ENCODE data around the gene MARCO. TPM values are rescaled to one million over a fixed set of nuclear protein-coding genes. Genes with fewer than 3 reads are reported as not detected.
"Not testable (repeated sequence)": the region's sequence is repeated elsewhere in the genome, so short reads cannot be mapped to it uniquely, and the experiment has no call there.

The MARCO gene
- polyA plus RNA-seq, 1 donor from 2014 or later, result not detected

DNA sequence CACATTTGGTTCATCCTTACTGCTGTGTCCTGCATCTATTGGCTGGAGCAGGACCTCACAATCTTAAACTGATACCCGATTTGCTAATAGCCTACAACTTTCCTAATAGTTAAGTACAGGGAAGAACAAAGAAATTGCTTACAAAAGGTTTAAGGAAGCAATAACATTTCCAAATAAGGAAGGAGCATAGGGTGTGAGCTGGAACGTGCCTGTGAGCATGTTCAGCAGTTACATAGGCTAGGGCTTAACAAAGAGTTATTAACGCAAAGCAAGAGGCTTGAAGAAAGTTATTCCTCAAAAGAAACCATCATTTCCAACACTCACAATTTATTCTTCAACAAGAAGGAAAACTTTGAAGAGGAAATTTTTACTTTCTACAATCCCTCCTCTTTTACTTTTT, 6.3 kb downstream of the MARCO start:
- H3K4me3 Mint-ChIP-seq, H3K9me3 Mint-ChIP-seq, H3K27me3 Mint-ChIP-seq, H3K27ac Mint-ChIP-seq, H3K36me3 Mint-ChIP-seq, H3K4me1 Mint-ChIP-seq: not testable (repeated sequence)

DNA sequence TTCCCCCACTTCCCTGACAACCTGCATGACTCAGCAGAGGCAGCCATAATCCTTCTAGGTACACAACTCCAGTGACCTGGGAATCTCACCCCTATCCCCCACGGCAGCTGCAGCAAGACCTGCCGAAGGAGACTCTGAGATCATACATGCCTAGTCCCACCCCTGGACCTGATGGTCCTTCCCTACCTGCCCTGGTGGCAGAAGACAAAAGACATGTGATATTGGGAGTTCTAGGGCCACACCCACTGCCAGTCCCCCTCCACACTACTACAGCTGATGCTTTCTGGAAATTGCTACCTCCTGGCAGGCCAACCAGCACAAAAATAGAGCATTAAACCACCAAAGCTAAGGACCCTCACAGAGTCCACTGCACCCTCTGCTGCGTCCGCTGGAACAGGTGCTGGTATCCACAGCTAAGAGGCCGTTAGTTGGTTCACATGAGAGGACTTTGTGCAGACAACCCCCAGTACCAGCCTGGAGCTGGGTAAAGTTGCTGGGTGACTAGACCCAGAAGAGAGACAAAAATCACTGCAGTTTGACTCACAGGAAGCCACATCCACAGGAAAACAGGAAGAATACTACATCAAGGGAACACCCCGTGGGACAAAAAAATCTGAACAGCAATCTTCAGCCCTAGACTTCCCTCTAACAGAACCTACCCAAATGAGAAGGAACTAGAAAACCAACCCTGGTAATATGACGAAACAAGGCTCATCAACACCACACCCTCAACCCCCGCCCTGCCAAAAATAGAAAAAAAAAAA, 12.5 kb downstream of the MARCO start:
- H3K4me1 Mint-ChIP-seq, result no peaks in the 10 kb centered on the region
- H3K27ac Mint-ChIP-seq, result no peak overlapping the region
- H3K36me3 Mint-ChIP-seq, result peaks cover 1% of the 10 kb centered on the region
- H3K27me3 Mint-ChIP-seq, result peaks cover 5% of the 10 kb centered on the region
- H3K4me3 Mint-ChIP-seq, result no peak overlapping the region
- H3K9me3 Mint-ChIP-seq, result peaks cover 7 to 15% (median 14%) of the 10 kb centered on the region in 3 donors

DNA sequence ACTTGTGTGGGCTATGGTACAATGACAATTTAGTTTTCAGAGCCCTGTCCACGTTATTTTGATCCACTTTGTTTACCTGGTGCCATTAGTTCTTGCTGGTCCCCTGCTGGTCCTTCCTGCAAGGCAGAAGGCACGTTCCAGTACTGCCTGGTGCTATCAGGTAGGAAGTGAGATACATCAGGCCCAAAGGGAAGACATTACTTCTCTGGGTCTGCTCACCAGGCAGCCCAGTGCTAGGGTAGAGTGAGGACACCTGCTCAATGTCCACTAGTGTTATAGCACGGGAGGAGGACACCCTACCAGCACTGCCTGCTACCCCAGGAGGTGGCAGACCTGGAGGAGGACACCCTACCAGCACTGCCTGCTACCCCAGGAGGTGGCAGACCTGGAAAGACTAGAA, 23.7 kb downstream of the MARCO start:
- peaks cover 3% of the 10 kb centered on the region for H3K27me3 Mint-ChIP-seq
- H3K9me3 Mint-ChIP-seq, result peaks cover 0 to 6% (median 3%) of the 10 kb centered on the region in 3 donors
- H3K27ac Mint-ChIP-seq, result no peak overlapping the region
- no peak overlapping the region for H3K4me3 Mint-ChIP-seq
- H3K36me3 Mint-ChIP-seq, result no peaks in the 10 kb centered on the region
- no peaks in the 10 kb centered on the region for H3K4me1 Mint-ChIP-seq

- Mint-ChIP-seq H3K9me3 (peaks cover 0 to 3% (median 2%) of the 10 kb centered on the region in 3 donors), H3K4me1 (no peaks in the 10 kb centered on the region), H3K36me3 (no peaks in the 10 kb centered on the region), H3K27ac (peak overlapping the region in 1 of 3 donors; percentile 83), H3K4me3 (no peak overlapping the region), H3K27me3 (peaks cover 9% of the 10 kb centered on the region)
These were observed 25.3 kb downstream of the MARCO start for GRCh38 chr2:118967124-118967880.

- Mint-ChIP-seq H3K9me3 (peaks cover 0 to 3% (median 0%) of the 10 kb centered on the region in 3 donors), H3K4me1 (no peaks in the 10 kb centered on the region), H3K4me3 (no peak overlapping the region), H3K36me3 (no peaks in the 10 kb centered on the region), H3K27me3 (peaks cover 9% of the 10 kb centered on the region), H3K27ac (no peak overlapping the region)
These were observed 26.0 kb downstream of the MARCO start for GRCh38 chr2:118968042-118968441.

DNA sequence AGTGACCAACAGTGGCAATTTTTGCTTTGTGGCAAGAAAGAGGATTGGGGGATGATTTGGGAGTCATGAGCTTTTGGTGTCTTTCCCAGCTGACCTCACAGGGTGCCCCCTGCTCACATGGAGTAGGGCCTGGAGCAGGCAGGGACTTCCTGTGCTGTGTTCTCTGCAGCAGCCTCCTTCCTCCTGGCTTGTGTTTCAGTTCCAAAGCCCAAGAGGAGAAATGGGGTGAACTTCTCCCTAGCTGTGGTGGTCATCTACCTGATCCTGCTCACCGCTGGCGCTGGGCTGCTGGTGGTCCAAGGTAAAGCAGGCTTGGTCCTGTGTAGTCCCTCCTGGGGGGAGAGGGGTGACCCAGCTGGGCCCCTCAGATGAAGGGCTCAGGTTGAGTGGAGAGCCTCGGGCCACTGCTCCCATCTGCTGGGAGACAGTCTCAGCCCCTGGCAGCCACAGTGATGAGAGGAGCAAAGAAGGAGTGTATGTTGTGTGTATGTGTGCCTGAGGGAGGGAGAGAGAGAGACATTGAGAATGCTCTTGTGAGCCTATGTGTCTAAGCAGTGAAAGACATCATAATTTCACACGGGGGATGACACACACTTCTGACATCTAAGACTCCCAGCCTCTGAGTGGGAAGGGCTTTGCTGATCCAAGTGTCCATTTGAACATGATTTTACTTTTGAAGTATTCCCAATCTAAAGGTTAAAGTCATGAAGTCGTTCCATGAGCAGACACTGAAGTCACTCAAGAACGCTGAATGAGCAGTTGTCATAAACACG, 27.2 kb downstream of the MARCO start:
- no peaks in the 10 kb centered on the region for H3K4me1 Mint-ChIP-seq
- H3K36me3 Mint-ChIP-seq, result no peaks in the 10 kb centered on the region
- H3K27ac Mint-ChIP-seq, result no peak overlapping the region
- H3K4me3 Mint-ChIP-seq, result no peak overlapping the region
- peaks cover 0 to 3% (median 0%) of the 10 kb centered on the region in 3 donors for H3K9me3 Mint-ChIP-seq
- peaks cover 9% of the 10 kb centered on the region for H3K27me3 Mint-ChIP-seq

DNA sequence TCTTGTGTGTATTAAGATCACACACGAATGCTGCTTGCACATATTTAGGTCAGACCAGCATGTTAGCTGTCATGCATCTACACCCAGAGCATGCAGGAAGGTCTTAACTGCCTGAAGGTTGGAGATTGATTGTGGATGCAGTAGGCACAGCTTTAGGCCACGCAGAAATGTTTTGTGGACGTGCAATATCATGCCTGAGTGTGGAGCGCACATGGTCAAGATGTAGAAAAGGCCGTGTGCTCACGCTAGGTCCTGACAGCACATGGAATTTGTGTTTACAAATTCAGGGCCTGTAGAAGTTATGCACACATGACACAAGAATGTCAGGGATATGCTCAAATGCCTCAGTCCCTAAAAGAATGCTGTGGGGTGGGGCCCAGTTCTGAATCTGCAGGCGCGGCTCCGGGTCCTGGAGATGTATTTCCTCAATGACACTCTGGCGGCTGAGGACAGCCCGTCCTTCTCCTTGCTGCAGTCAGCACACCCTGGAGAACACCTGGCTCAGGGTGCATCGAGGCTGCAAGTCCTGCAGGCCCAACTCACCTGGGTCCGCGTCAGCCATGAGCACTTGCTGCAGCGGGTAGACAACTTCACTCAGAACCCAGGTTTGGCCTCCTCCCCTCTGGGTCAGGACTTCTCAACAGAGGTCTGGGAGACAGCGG, 27.9 kb downstream of the MARCO start:
- peaks cover 9% of the 10 kb centered on the region for H3K27me3 Mint-ChIP-seq
- H3K36me3 Mint-ChIP-seq, result no peaks in the 10 kb centered on the region
- H3K9me3 Mint-ChIP-seq, result peaks cover 0 to 3% (median 0%) of the 10 kb centered on the region in 3 donors
- H3K27ac Mint-ChIP-seq, result no peak overlapping the region
- no peak overlapping the region for H3K4me3 Mint-ChIP-seq
- H3K4me1 Mint-ChIP-seq, result no peaks in the 10 kb centered on the region

DNA sequence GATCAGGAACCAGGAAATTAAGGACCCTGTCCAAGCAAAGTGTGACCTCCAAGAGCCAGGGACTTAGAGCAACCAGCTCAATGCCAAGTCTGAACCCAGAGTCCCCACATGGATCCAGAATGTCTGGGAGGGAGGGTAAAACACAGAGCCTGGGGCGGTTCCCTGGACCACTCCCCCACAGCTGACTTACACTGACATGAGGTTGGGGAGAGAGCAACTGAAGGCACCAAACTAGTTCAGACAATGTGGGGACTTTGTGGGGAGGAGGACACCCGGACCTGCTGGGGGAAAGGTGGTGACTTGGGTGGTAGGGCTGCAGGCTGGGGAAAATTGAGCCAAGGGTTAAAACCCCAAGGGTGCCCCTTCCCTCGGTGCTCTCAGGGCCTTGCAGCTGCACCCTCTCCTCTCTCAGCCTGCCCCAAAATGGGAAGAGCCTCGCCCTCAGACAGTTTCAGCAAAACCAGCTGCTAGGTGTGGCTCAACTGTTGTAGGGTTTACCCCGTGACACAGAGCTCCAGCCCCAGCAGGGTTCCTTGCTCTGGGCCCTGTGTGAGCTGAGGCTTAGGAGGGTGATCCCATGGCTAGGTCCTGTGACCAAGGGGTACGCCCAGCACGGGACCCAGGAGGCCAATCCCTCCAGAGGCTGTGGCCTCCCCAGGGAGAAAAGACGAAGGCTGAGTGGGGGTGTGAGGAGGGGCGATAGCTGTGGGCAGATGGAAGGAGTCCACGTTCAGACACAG, 28.6 kb downstream of the MARCO start:
- Mint-ChIP-seq H3K9me3 (peaks cover 0 to 3% (median 0%) of the 10 kb centered on the region in 3 donors), H3K4me1 (no peaks in the 10 kb centered on the region), H3K27me3 (peaks cover 7% of the 10 kb centered on the region), H3K4me3 (no peak overlapping the region), H3K36me3 (no peaks in the 10 kb centered on the region), H3K27ac (no peak overlapping the region)

GRCh38 chr2:118971245-118972122, 29.5 kb downstream of the MARCO start:
- no peak overlapping the region for H3K27ac Mint-ChIP-seq
- H3K4me1 Mint-ChIP-seq, result no peaks in the 10 kb centered on the region
- H3K27me3 Mint-ChIP-seq, result peaks cover 5% of the 10 kb centered on the region
- H3K36me3 Mint-ChIP-seq, result no peaks in the 10 kb centered on the region
- peaks cover 0 to 5% (median 2%) of the 10 kb centered on the region in 3 donors for H3K9me3 Mint-ChIP-seq
- no peak overlapping the region for H3K4me3 Mint-ChIP-seq

GRCh38 chr2:118973542-118973951, 31.6 kb downstream of the MARCO start:
- H3K4me1 Mint-ChIP-seq, result no peaks in the 10 kb centered on the region

DNA sequence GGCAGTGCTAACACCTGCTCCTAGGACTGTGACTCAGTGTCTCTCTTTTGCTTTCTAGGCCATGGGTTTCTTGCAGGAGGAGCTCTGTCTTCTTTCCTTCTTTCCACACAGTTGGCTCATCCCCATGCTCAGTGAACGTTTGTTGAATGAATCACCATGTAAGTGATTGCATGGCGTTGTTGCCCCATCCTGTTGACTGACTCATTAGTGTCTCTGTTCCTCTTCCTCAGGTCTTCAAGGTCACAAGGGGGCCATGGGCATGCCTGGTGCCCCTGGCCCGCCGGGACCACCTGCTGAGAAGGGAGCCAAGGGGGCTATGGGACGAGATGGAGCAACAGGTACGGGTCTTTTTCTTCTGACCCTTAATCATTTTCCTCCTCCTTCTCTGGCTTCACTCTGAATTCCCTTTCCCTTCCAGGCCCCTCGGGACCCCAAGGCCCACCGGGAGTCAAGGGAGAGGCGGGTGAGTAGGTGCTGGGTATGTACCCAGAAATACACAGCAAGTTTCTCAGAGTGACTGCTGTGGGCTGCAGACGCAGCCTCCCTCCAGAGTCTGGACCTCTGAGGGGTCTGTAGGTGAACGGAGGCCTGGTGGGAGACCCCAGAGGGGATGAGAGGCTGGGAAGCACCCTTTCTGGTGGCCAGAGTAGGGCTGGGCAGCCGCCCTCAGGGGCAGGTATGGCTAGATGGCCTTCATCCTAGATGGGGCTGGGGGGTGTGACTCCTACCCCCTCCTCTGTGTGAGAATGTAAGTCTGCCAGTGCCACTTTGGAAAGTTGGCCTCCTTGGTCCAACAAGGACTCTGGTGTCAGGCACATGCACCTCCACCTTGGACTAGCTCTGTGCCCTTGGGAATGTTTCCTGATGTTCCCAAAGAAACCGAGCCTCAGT, 32.4 kb downstream of the MARCO start:
- Mint-ChIP-seq H3K4me3 (no peak overlapping the region), H3K27ac (no peak overlapping the region), H3K9me3 (peaks cover 2 to 10% (median 2%) of the 10 kb centered on the region in 3 donors), H3K27me3 (peaks cover 5% of the 10 kb centered on the region), H3K4me1 (no peaks in the 10 kb centered on the region), H3K36me3 (no peaks in the 10 kb centered on the region)

More at GRCh38 chr2:118973542-118973951, 31.6 kb downstream of the MARCO start:
- Mint-ChIP-seq H3K27me3 (peaks cover 5% of the 10 kb centered on the region), H3K36me3 (no peaks in the 10 kb centered on the region), H3K4me3 (no peak overlapping the region), H3K27ac (no peak overlapping the region), H3K9me3 (peaks cover 2 to 10% (median 2%) of the 10 kb centered on the region in 3 donors)

GRCh38 chr2:118975133-118975532, 33.1 kb downstream of the MARCO start:
- no peak overlapping the region for H3K4me3 Mint-ChIP-seq
- H3K9me3 Mint-ChIP-seq, result peaks cover 2 to 10% (median 2%) of the 10 kb centered on the region in 3 donors
- peaks cover 2% of the 10 kb centered on the region for H3K36me3 Mint-ChIP-seq
- no peaks in the 10 kb centered on the region for H3K4me1 Mint-ChIP-seq
- H3K27me3 Mint-ChIP-seq, result peaks cover 5% of the 10 kb centered on the region
- no peak overlapping the region for H3K27ac Mint-ChIP-seq
